HepG2 (cell line): ENCODE data around the gene ZSCAN26. TPM values are rescaled to one million over a fixed set of nuclear protein-coding genes. Genes with fewer than 3 reads are reported as not detected.

Experiments used
- ADNP ChIP-seq: sonication (generic); formaldehyde crosslinking; IDR thresholded peaks from 2 replicates; pipeline ENCODE4 v1.4.0; 2020; ENCODE audit warnings: missing genetic modification reagents
- ATAD3A ChIP-seq: sonication (generic); formaldehyde crosslinking; IDR thresholded peaks from 2 replicates; pipeline ENCODE4 v1.4.0; 2020; ENCODE audit warnings: missing genetic modification reagents
- BRF2 ChIP-seq: sonication (generic); formaldehyde crosslinking; IDR thresholded peaks from 2 replicates; pipeline ENCODE4 v1.8.1; 2022; ENCODE audit warnings: mild to moderate bottlenecking, missing genetic modification reagents
- CHCHD3 ChIP-seq: sonication (generic); formaldehyde crosslinking; IDR thresholded peaks from 2 replicates; pipeline ENCODE4 v1.8.0; 2022; ENCODE audit warnings: mild to moderate bottlenecking, missing genetic modification reagents, moderate library complexity
- FUBP1 ChIP-seq: sonication (generic); formaldehyde crosslinking; IDR thresholded peaks from 2 replicates; pipeline ENCODE4 v1.5.1; 2020; ENCODE audit warnings: missing genetic modification reagents, mild to moderate bottlenecking, borderline replicate concordance
- HOMEZ ChIP-seq: IDR thresholded peaks from 2 replicates; pipeline ENCODE4 v1.6.1; 2016; ENCODE audit warnings: low read depth
- HOXA3 ChIP-seq: sonication (generic); formaldehyde crosslinking; IDR thresholded peaks from 2 replicates; pipeline ENCODE4 v1.5.0; 2020; ENCODE audit warnings: missing genetic modification reagents
- HOXD1 ChIP-seq: sonication (generic); formaldehyde crosslinking; IDR thresholded peaks from 2 replicates; pipeline ENCODE4 v1.5.0; 2020; ENCODE audit warnings: missing genetic modification reagents
- JUND ChIP-seq: sonication (generic); formaldehyde crosslinking; IDR thresholded peaks from 2 replicates; pipeline ENCODE4 v1.8.0; 2022; ENCODE audit warnings: mild to moderate bottlenecking, missing genetic modification reagents
- NCOR1 ChIP-seq: fragments of 200-600 bp; sonication (generic); IDR thresholded peaks from 2 replicates; pipeline ENCODE4 v1.7.0; 2017; ENCODE audit warnings: antibody characterized with exemption, low read length, borderline replicate concordance
- ONECUT2 ChIP-seq: sonication (generic); formaldehyde crosslinking; IDR thresholded peaks from 2 replicates; pipeline ENCODE4 v1.4.0; 2020; ENCODE audit warnings: missing genetic modification reagents
- PHF20 ChIP-seq: sonication (generic); formaldehyde crosslinking; IDR thresholded peaks from 2 replicates; pipeline ENCODE4 v1.5.0; 2020; ENCODE audit warnings: mild to moderate bottlenecking, missing genetic modification reagents
- POLR2AphosphoS5 ChIP-seq: IDR thresholded peaks from 2 replicates; pipeline ENCODE4 v1.6.1; 2012; ENCODE audit warnings: low read depth, low read length
- RFXAP ChIP-seq: sonication (generic); formaldehyde crosslinking; IDR thresholded peaks from 2 replicates; pipeline ENCODE4 v1.4.0; 2020; ENCODE audit warnings: missing genetic modification reagents, borderline replicate concordance
- SP2 ChIP-seq: sonication (generic); formaldehyde crosslinking; IDR thresholded peaks from 2 replicates; pipeline ENCODE4 v1.5.1; 2020; ENCODE audit warnings: mild to moderate bottlenecking, missing genetic modification reagents
- ZNF143 ChIP-seq: sonication (generic); formaldehyde crosslinking; IDR thresholded peaks from 2 replicates; pipeline ENCODE4 v1.4.0; 2020; ENCODE audit warnings: missing genetic modification reagents
- ZNF234 ChIP-seq: sonication (generic); formaldehyde crosslinking; conservative IDR thresholded peaks from 2 replicates; pipeline ENCODE4 v1.5.1; 2020; ENCODE audit warnings: mild to moderate bottlenecking, missing genetic modification reagents
- ZNF264 ChIP-seq: sonication (generic); formaldehyde crosslinking; IDR thresholded peaks from 2 replicates; pipeline ENCODE4 v1.4.0; 2020; ENCODE audit warnings: missing genetic modification reagents
- ZNF333 ChIP-seq: sonication (generic); formaldehyde crosslinking; IDR thresholded peaks from 2 replicates; pipeline ENCODE4 v1.4.0; 2020; ENCODE audit warnings: mild to moderate bottlenecking, missing genetic modification reagents, borderline replicate concordance
- ZNF362 ChIP-seq: sonication (generic); formaldehyde crosslinking; IDR thresholded peaks from 2 replicates; pipeline ENCODE4 v1.4.0; 2020; ENCODE audit warnings: missing genetic modification reagents, mild to moderate bottlenecking, borderline replicate concordance
- ZNF513 ChIP-seq: sonication (generic); formaldehyde crosslinking; conservative IDR thresholded peaks from 2 replicates; pipeline ENCODE4 v1.5.0; 2020; ENCODE audit warnings: missing genetic modification reagents
- ZNF580 ChIP-seq: IDR thresholded peaks from 2 replicates; pipeline ENCODE4 v1.6.1; 2016; ENCODE audit warnings: low read depth, borderline replicate concordance
- ZNF761 ChIP-seq: sonication (generic); formaldehyde crosslinking; conservative IDR thresholded peaks from 2 replicates; pipeline ENCODE4 v1.4.0; 2020; ENCODE audit warnings: mild to moderate bottlenecking, missing genetic modification reagents
- polyA plus RNA-seq, 8 experiments: library from polyadenylated mRNA; depleted of rRNA in 3 of 8; stranded (reverse) in 7 of 8; unstranded in 1 of 8; fragments of >200 nt; fragmentation: Illumina TruSeq in 4 of 8; extraction: Trizol in 4 of 8; gene quantifications; 2 replicates each; pipeline versions ENCODE4 v1.2.1 to v1.2.3, GENCODE V29; 2011 to 2016; ENCODE audit warnings: low read depth in 4 of 8, missing spikeins in 1 of 8, mixed read lengths in 1 of 8; ENCODE audit not compliant: insufficient read depth in 1 of 8
- total RNA-seq, 5 experiments: library from RNA; depleted of rRNA; stranded (reverse); fragments of >200 nt; fragmentation: Illumina TruSeq; extraction: Trizol; gene quantifications; 2 replicates each; pipeline ENCODE4 v1.2.3, GENCODE V29; 2016; ENCODE audit warnings: low read depth in 1 of 5

ZSCAN26 gene
- total and polyA plus RNA-seq, 2 of the 13 experiments (the other 11 are each of a cell fraction or from before 2014, with no cell fraction given): 12.0 to 15.6 TPM

GRCh38 chr6:28266962-28267694 lies at the start of gene ZSCAN26 (continued):
- TF ChIP-seq ONECUT2: 0 out of 2 replicates have a peak, but pooled peaks have one; percentile 46
- TF ChIP-seq NCOR1: 0 out of 2 replicates have a peak, but pooled peaks have one; percentile 48
- TF ChIP-seq ZNF580: peak; percentile 82; the same call in 1 of the 2 replicates
- no peak for TF ChIP-seq ZNF513 (CRISPR knock-in tag)
- no peak for TF ChIP-seq FUBP1 (CRISPR knock-in tag)
- TF ChIP-seq CHCHD3 (CRISPR knock-in tag): no peak
- 0 out of 2 replicates have a peak, but pooled peaks have one; percentile 57 for TF ChIP-seq ZNF761 (CRISPR knock-in tag)
- peak; percentile 80; the same call in 1 of the 2 replicates for TF ChIP-seq HOXD1 (CRISPR knock-in tag)
- TF ChIP-seq POLR2AphosphoS5: peak; percentile 82
- no peak for TF ChIP-seq JUND (CRISPR knock-in tag)
- TF ChIP-seq PHF20: peak; percentile 92
- peak; percentile 86 for TF ChIP-seq HOXA3 (CRISPR knock-in tag)
- peak; percentile 74 for TF ChIP-seq HOMEZ (CRISPR knock-in tag)
- peak; percentile 87; the same call in 1 of the 2 replicates for TF ChIP-seq ZNF264 (CRISPR knock-in tag)
- TF ChIP-seq SP2 (CRISPR knock-in tag): no peak
- TF ChIP-seq ADNP: no peak
- TF ChIP-seq ATAD3A (CRISPR knock-in tag): peak; percentile 64; the same call in 1 of the 2 replicates
- peak; percentile 36; the same call in 1 of the 2 replicates for TF ChIP-seq ZNF362 (CRISPR knock-in tag)
- peak; percentile 44; the same call in 1 of the 2 replicates for TF ChIP-seq ZNF333 (CRISPR knock-in tag)
- TF ChIP-seq BRF2 (CRISPR knock-in tag): peak; percentile 88
- no peak for TF ChIP-seq ZNF143 (CRISPR knock-in tag)
- no peak for TF ChIP-seq ZNF234
- peak; percentile 95 for TF ChIP-seq RFXAP (CRISPR knock-in tag)
